Measurements from ENCODE around the gene ENTREP1. TPM values are rescaled to one million over a fixed set of nuclear protein-coding genes. Genes with fewer than 3 reads are reported as not detected.

Gene ENTREP1
- total RNA-seq, 2 donors from 2014 or later: 6.9 to 10.9 TPM

- H3K9me3 ChIP-seq: no peaks in the 10 kb centered on the region
- intact Hi-C loops (cut with DNase I): no loop called here
- H3K27ac ChIP-seq: no peak overlapping the region
Observed at GRCh38 chr9:69377981-69378380, 53.0 kb downstream of the ENTREP1 start.

GRCh38 chr9:69379270-69379982 lies 54.4 kb downstream of the ENTREP1 start:
- Histone ChIP-seq H3K9me3 (no peaks in the 10 kb centered on the region), H3K36me3 (replicated peaks in 1 of 2; ENCODE audit: insufficient read depth in 1 of 2, low read depth in 2 of 2) (no peaks in the 10 kb centered on the region), H3K27me3 (no peaks in the 10 kb centered on the region), H3K27ac (no peak overlapping the region), H3K4me1 (no peaks in the 10 kb centered on the region), H3K4me3 (no peak overlapping the region)
- DNase-seq (no peak), ATAC-seq (no peak)
- TF ChIP-seq CTCF (IDR thresholded peaks at IDR 0.05) (no peak), POLR2A (IDR thresholded peaks at IDR 0.05) (no peak)
- 77 to 78% methylated on average over 9 of the region's 9 CpGs for WGBS, 2 donors
- intact Hi-C loops (cut with DNase I): no loop called here

More at GRCh38 chr9:69377981-69378380, 53.0 kb downstream of the ENTREP1 start:
- H3K4me3 ChIP-seq: no peak overlapping the region
- TF ChIP-seq CTCF (IDR thresholded peaks at IDR 0.05) (no peak), POLR2A (IDR thresholded peaks at IDR 0.05) (no peak)
- H3K36me3 ChIP-seq (replicated peaks in 1 of 2; ENCODE audit: insufficient read depth in 1 of 2, low read depth in 2 of 2): no peaks in the 10 kb centered on the region
- DNase-seq (no peak), ATAC-seq (no peak)
- H3K27me3 ChIP-seq: no peaks in the 10 kb centered on the region
- WGBS, 2 donors: 56 to 79% methylated on average over 2 of the region's 2 CpGs
- no peaks in the 10 kb centered on the region for H3K4me1 ChIP-seq

- WGBS, 2 donors: 89 to 90% methylated on average over 6 of the region's 6 CpGs
- no peak for DNase-seq
- Histone ChIP-seq H3K27me3 (no peaks in the 10 kb centered on the region), H3K4me3 (no peak overlapping the region), H3K36me3 (replicated peaks in 1 of 2; ENCODE audit: insufficient read depth in 1 of 2, low read depth in 2 of 2) (no peaks in the 10 kb centered on the region), H3K27ac (no peak overlapping the region), H3K4me1 (peaks cover 3% of the 10 kb centered on the region), H3K9me3 (no peaks in the 10 kb centered on the region)
- ATAC-seq: no peak
- no peak for TF ChIP-seq POLR2A (IDR thresholded peaks at IDR 0.05)
- no peak for TF ChIP-seq CTCF (IDR thresholded peaks at IDR 0.05)
- intact Hi-C loops (cut with DNase I): no loop called here
Observed at GRCh38 chr9:69380301-69380700, 55.3 kb downstream of the ENTREP1 start.

DNA sequence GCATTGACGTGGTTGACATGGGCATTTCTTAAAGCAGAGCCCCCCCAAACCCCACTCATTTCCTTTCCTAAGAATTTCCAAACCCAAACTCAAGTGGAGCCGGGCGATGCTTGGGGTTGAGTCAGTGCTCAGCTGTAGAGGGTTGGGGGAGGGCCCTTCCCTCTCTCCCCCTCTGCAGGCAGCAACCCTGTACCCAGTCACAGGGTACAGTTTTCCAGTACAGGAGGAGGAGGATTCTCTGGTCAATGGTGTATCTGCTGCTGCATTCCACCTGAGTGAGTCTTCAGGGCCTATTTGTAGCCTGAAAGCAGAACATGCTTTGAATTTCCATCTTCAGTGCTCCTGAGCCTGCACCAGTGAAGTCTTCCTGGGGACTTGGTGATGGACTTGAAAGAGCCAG lies 55.8 kb downstream of the ENTREP1 start:
- Histone ChIP-seq H3K4me1 (peaks cover 8% of the 10 kb centered on the region), H3K27me3 (no peaks in the 10 kb centered on the region), H3K27ac (no peak overlapping the region), H3K36me3 (replicated peaks in 1 of 2; ENCODE audit: insufficient read depth in 1 of 2, low read depth in 2 of 2) (no peaks in the 10 kb centered on the region), H3K9me3 (no peaks in the 10 kb centered on the region), H3K4me3 (no peak overlapping the region)
- DNase-seq: no peak
- 83 to 88% methylated on average over 3 of the region's 3 CpGs for WGBS, 2 donors
- intact Hi-C loops (cut with DNase I): no loop called here
- ATAC-seq: no peak
- TF ChIP-seq CTCF (IDR thresholded peaks at IDR 0.05) (no peak), POLR2A (IDR thresholded peaks at IDR 0.05) (no peak)

DNA sequence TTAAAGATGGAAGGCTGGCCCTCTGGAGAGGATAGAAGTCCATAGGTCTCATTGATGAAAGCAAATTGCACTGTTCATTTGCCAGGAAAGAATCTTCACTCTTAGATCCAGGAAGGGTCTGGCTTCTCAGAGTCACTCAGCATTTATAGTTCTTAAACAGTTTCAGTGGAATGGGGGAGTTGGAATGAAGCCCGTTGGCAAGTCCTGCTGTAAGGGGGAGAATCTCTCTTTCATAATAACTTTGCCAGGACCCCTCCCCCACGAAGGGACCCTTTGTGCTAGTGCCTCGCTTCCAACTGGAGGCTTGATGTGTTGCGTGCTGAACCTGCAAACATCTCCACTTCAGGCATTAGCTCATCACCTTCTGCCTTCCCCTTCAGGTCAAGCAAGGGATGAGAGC lies 57.1 kb downstream of the ENTREP1 start:
- Histone ChIP-seq H3K27ac (no peak overlapping the region), H3K9me3 (no peaks in the 10 kb centered on the region), H3K4me3 (no peak overlapping the region), H3K4me1 (peaks cover 17% of the 10 kb centered on the region), H3K27me3 (no peaks in the 10 kb centered on the region), H3K36me3 (replicated peaks in 1 of 2; ENCODE audit: insufficient read depth in 1 of 2, low read depth in 2 of 2) (no peaks in the 10 kb centered on the region)
- TF ChIP-seq POLR2A (IDR thresholded peaks at IDR 0.05) (no peak), CTCF (IDR thresholded peaks at IDR 0.05) (no peak)
- 78% methylated on average over 4 of the region's 4 CpGs for WGBS, 2 donors
- no peak for DNase-seq
- intact Hi-C loops (cut with DNase I): no loop called here
- no peak for ATAC-seq

Measured in body of pancreas (tissue), 4 donors.